ENCODE results near the gene HAL. TPM values are rescaled to one million over a fixed set of nuclear protein-coding genes. Genes with fewer than 3 reads are reported as not detected.

HAL gene
- total and polyA plus RNA-seq, 2 of the 4 experiments (the other 2 are of a cell fraction) = under 0.01 to 0.02 TPM

GRCh38 chr12:95953000-95953399, 43.1 kb downstream of the HAL start:
- Histone ChIP-seq H2AK9ac (replicated peaks; ENCODE audit: low read depth, low read length, poor library complexity) (no peak overlapping the region), H4K20me1 (ENCODE audit: insufficient read depth, low read length) (no peaks in the 10 kb centered on the region), H3K9me3 (ENCODE audit: control insufficient read depth, insufficient read depth, low read length) (no peaks in the 10 kb centered on the region), H3K4ac (ENCODE audit: low read depth, low read length) (no peak overlapping the region), H3K18ac (ENCODE audit: low read depth, low read length) (no peak overlapping the region), H2BK15ac (ENCODE audit: low read depth, low read length) (no peak overlapping the region), H2BK5ac (ENCODE audit: low read depth, low read length, poor library complexity, severe bottlenecking) (no peak overlapping the region), H3K36me3 (ENCODE audit: control insufficient read depth, insufficient read depth, low read length) (no peaks in the 10 kb centered on the region), H4K5ac (ENCODE audit: low read depth, low read length) (no peak overlapping the region), H3K9ac (ENCODE audit: low read depth, low read length) (no peak overlapping the region), H3K27ac (ENCODE audit: insufficient read depth, low read length) (no peak overlapping the region), H3K4me1 (ENCODE audit: control insufficient read depth, insufficient read depth, low read length) (no peaks in the 10 kb centered on the region), H2BK20ac (ENCODE audit: low read depth, low read length) (no peak overlapping the region), H3K79me1 (ENCODE audit: low read depth in 1 of 2, low read length in 2 of 2) (no peaks in the 10 kb centered on the region), H3K23ac (ENCODE audit: low read depth, low read length) (no peak overlapping the region), H2BK120ac (ENCODE audit: low read depth, low read length) (no peak overlapping the region), H2AK5ac (ENCODE audit: low read depth, low read length) (no peak overlapping the region), H3K9me1 (ENCODE audit: insufficient read depth, low read length) (no peaks in the 10 kb centered on the region), H3K56ac (ENCODE audit: extremely low read depth, insufficient read depth, low read length) (no peak overlapping the region), H3K4me3 (ENCODE audit: insufficient read depth, low read depth, low read length) (no peak overlapping the region), H4K91ac (ENCODE audit: insufficient read depth, low read depth, low read length) (no peak overlapping the region), H3K14ac (replicated peaks; ENCODE audit: low read depth, low read length) (no peak overlapping the region), H3K27me3 (ENCODE audit: control insufficient read depth, insufficient read depth, low read length) (peaks cover 16% of the 10 kb centered on the region), H4K8ac (ENCODE audit: low read depth in 2 of 2, low read length in 2 of 2) (no peak overlapping the region), H2AFZ (replicated peaks; ENCODE audit: low read length, poor library complexity) (no peak overlapping the region), H3K4me2 (ENCODE audit: low read depth, low read length) (no peak overlapping the region)
- WGBS, 2 experiments (ENCODE audit: extremely low coverage in 2 of 2, insufficient read length in 1 of 2) = no CpG with 5 or more reads among the region's 1 CpG
- CTCF ChIA-PET = interaction anchor here (0.6 to 0.7 kb wide), 3 partner anchors 83 to 1678 kb away, joined by 3 read pairs; no protein-coding TSS in a partner anchor
- no TSS peak for BruUV-seq (replicated peaks)
- DNase-seq (no peak), ATAC-seq (ENCODE audit: low read depth) (no peak)
- in situ Hi-C loops (cut with MboI; ENCODE audit: low sequenced_read_pairs) = no loop called here
- no peak for TF ChIP-seq NFE2L2 (IDR thresholded peaks at IDR 0.05; ENCODE audit: low read depth, low read length)
- TF ChIP-seq RFX5 (IDR thresholded peaks at IDR 0.05; ENCODE audit: low read depth, low read length) = no peak
- TF ChIP-seq FOS (IDR thresholded peaks at IDR 0.05; ENCODE audit: low read depth, low read length) = no peak
- no peak for TF ChIP-seq POLR2A (IDR thresholded peaks at IDR 0.05; ENCODE audit: low read depth, low read length)
- no peak for TF ChIP-seq CEBPB (IDR thresholded peaks at IDR 0.05; ENCODE audit: low read depth, low read length)
- TF ChIP-seq, protein P1, sequence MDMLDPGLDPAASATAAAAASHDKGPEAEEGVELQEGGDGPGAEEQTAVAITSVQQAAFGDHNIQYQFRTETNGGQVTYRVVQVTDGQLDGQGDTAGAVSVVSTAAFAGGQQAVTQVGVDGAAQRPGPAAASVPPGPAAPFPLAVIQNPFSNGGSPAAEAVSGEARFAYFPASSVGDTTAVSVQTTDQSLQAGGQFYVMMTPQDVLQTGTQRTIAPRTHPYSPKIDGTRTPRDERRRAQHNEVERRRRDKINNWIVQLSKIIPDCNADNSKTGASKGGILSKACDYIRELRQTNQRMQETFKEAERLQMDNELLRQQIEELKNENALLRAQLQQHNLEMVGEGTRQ (IDR thresholded peaks at IDR 0.05; ENCODE audit: low read depth, low read length) = no peak
- no peak for TF ChIP-seq MAZ (IDR thresholded peaks at IDR 0.05; ENCODE audit: borderline replicate concordance, low read depth, low read length)
- TF ChIP-seq CHD1 (IDR thresholded peaks at IDR 0.05; ENCODE audit: low read depth, low read length) = no peak
- TF ChIP-seq, protein P2, sequence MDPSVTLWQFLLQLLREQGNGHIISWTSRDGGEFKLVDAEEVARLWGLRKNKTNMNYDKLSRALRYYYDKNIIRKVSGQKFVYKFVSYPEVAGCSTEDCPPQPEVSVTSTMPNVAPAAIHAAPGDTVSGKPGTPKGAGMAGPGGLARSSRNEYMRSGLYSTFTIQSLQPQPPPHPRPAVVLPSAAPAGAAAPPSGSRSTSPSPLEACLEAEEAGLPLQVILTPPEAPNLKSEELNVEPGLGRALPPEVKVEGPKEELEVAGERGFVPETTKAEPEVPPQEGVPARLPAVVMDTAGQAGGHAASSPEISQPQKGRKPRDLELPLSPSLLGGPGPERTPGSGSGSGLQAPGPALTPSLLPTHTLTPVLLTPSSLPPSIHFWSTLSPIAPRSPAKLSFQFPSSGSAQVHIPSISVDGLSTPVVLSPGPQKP (IDR thresholded peaks at IDR 0.05; ENCODE audit: borderline replicate concordance, low read depth, low read length) = no peak
- no peak for TF ChIP-seq MXI1 (IDR thresholded peaks at IDR 0.05; ENCODE audit: borderline replicate concordance, low read depth, low read length)
- TF ChIP-seq BHLHE40 (IDR thresholded peaks at IDR 0.05; ENCODE audit: low read depth, low read length) = no peak
- TF ChIP-seq MAFK (IDR thresholded peaks at IDR 0.05; ENCODE audit: low read depth, low read length) = no peak
- TF ChIP-seq RAD21 (IDR thresholded peaks at IDR 0.05; ENCODE audit: low read length) = no peak
- TF ChIP-seq SMC3 (IDR thresholded peaks at IDR 0.05; ENCODE audit: low read depth, low read length) = no peak
- TF ChIP-seq CTCF (conservative IDR thresholded peaks at IDR 0.05; ENCODE audit: low read depth, low read length) = no peak
- no peak for TF ChIP-seq RCOR1 (IDR thresholded peaks at IDR 0.05; ENCODE audit: insufficient replicate concordance, low read length)
- dilution Hi-C loops (cut with HindIII; ENCODE audit: low sequenced_read_pairs, unreplicated experiment) = no loop called here
- POLR2A ChIA-PET (ENCODE audit: unreplicated experiment) = no interaction called here
- intact Hi-C loops (cut with micrococcal nuclease) = no loop called here
